ENCODE results near the gene DOK5.

The DOK5 gene

DNA sequence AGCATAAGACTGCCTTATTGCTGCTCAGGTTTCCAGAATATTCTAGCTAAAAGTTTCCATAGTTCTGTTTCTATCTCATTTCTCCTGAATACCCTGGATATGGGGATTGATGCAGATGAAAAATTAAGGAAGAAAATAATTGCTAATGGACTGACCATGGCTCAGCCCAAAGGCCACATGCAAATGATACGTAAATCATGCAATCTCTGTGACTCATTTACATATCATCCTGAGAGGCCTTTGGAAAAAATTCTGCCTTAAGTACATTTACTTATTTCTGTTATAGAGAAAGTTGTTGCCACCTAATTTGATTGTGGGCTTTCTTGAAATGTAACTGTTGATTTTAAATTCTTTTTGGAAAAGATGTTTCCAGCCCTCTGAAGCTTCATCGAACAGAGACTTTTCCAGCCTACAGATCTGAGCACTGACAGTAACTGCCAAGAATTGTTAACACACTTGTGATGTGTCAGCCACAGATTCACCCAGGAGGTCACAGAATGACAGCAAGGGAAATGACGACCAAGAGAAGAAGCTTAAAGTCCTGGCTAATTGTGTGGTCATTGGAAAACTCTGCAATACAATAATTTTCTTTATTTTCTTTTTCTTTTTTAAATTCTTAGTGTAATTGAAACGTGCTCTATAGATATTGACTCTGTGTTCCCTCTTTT, 174.8 kb downstream of the DOK5 start:
- no peak for DNase-seq

DNA sequence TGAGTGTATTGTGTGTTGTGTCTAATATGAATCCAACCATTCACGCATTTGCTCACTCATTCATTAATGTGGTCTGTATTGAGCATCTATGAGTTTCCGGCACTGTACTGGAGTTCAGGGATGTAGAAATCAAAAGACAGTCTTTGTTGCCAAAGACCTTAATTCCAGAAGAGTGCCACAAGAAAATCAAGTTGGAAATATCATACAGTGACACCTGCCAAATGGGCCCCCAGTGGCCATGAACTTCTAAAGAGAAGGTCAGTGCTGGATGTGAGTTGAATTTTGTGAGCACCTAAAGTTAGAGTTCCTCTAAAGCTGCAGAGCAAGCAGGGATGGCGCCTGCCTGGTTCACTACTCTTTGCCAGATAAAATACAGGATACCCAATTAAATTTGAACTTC, 175.9 kb downstream of the DOK5 start:
- no peak for DNase-seq

DNA sequence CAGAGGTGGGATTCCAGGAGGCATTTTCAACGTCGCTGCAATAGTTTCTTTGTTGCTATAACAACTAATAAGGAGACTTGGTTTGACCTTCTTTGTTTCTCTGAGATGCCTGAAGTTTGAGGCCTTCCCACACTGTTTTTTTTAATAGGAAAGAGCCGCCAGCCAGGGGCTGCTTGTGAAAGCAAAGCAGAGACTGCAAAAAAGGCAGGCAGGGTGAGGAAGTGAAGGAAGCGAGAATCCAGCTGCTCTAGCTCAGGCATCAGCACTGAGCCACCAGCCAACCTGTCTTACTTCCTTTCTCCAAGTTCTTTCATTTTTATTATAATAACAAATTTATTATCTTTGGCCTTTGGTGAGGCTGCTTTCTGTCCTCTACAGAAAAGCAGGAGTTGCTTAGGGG, 179.1 kb downstream of the DOK5 start:
- DNase-seq = no peak

DNA sequence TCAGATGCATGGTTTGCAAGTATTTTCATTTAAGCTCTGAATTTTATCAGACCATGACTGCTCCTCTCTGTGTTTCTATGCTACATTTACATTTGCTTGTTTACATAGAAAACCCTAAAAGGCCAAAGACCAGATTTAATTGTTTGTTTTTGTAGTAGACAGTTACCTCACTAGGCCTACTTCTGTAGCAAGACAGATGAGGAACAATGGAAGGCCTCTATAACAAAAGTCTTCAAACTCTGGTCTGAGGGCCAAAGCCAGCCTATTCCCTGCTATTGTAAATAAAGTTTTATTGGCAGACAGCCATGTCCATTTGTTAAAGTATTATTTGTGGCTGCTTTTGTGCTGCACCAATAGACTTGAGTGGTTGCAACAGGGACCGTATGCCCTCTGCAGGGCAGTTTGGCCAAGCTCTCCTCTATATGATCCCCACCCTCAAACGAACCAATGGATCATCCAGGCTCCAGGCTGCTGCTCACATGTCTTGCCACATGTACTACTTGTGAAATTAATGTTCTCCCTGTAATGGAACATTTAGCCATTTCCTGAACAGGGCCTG, 182.0 kb downstream of the DOK5 start:
- no peak for DNase-seq

DNA sequence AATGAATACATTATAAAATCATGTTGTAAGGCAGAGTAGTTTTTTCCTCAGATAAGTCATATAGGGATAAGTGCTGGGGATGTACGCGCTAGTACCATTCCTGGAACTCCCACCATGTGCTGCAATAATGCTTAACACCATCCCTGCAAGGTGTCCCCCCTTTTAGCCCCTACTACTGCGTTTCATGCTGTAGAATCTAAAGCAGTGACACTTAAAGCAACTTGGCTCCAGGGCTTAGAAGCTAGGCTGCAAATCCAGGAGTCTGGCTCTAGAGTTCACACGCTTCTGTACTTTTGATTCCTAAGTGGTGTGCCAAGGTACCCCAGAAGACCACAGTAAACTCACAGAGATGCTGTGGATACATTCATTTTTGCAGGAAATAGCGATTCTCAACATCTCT, 183.1 kb downstream of the DOK5 start:
- no peak for DNase-seq

DNA sequence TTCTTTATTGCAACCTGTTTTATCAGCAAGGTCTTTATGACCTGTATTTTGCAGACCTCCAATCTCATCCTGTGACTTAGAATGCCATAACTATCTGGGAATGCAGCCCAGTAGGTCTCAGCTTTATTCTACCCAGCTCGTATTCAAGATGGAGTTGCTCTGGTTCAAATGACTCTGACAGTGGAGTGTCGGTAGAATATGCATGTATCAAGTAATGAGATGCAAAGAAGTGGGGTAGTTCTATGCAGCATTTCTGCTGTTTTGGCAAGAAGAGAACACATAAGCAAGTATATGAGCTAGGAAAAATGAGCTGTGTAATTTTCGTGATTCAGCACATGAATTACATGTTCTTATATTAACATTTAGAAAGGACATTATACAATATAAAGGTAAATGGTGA, 185.9 kb downstream of the DOK5 start:
- no peak for DNase-seq

DNA sequence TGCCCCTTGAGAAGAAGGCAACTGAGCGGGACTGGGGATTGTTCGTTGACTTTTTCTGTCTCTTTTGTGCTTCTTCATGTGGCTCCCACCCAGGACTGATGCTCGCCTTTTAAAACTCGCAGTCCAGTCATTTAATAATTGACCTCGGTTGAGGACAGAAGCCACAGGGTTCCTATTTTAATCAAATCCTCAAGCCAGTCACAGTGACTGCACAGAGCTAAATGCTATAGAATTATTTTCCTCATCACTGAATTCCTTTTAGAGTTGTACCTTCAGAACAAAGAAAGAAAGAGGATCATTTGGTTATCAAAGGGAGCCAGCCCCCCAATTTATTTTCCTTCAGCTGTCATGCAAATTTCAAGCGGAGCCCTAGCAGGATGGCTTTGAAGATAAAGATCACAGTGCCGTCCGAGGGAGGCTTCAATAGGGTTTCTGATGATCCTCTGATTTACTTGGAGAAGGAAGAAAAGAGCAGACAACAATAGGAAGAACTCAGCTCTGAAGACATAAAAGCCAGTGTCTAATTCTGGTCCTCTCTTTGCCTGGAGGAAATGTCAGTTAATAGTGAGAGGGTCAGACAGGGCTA, 186.6 kb downstream of the DOK5 start:
- no peak for DNase-seq

DNA sequence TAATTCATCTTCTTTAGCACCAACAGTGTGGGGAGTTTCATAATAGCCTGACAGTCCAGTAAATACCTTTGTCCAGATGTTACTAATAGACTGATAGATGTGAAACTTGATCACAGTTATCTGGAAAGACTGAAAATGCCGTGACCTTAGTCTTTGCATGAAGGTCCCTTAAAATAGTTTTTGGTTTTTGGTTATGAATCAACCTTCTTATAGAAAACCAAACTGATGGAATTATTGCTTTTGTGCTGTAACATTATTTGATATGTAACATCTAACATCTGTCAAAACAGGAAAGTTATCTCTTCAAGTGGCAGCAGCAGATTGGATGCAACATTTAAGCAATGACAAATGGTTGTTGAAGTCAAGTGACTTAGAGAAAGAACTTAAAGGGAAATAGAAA, 190.4 kb downstream of the DOK5 start:
- no peak for DNase-seq

DNA sequence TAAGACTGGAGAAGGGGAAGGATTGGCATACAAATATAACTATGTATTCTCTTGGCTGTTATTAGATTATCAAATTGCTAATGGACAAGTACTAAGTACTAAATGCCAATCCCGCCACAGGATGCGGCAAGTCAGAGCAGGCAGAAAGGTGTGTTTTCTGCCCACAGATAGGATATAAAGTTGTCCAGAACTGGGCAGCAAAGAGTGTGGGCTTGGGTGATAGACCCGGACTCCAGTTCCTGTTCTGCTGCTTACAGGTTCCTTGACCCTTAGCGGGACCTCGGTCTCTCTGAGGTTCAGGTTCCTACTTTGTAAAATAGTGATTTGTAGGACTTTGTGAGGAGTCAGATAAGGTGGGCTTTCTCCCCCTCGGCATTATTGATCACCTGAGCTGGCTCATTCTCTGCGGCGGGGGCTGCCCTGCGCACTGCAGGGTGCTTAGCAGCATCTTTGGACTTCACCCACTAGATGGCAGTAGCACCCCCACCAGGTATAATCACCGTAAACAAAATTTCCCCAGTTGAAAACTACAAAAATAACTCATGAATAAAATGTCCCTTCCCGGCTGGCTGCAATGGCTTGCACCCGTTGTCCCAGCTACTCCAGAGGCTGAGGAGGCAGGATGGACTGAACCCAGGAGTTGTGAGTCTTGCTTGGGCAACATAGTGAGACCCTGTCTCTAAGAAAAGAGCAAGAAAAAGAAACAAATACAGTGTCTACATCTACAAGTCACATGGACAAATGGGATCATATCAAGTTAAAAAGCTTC, 193.1 kb downstream of the DOK5 start:
- DNase-seq = peak; percentile 14

DNA sequence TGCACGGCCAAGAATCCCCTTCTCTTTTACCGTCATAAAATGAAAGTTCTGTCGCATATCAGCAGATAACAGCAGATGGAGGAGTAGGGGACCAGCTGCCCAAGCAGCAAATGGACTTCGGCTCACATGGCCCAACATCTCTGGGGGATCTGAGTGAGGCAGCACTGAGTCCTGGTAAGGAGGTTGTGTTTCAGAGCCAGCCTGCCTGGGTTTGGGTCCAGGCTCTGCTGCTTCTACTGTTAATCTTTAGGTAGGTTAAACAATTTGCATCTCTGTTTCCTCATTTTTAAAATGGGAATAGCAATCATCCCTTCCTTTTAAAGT, 193.6 kb downstream of the DOK5 start:
- no peak for DNase-seq

DNA sequence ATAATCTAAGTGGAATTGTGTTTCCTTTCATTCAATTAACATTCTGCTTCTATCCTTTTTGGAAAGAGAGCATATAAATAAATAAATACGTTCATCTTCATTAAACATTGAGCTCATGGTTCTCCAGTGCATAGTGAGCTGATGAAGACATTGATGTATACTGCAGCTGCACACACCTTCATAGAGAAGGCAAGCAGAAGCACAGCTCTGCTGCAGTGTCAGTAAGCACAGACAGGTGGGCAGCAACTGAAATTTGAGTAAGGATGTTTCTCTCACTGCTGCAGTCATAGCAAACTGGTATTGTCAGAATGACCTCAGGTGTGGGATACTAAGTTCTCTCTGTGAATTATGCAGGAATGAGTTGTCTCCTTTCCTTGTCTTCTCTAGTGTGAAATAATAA, 202.9 kb downstream of the DOK5 start:
- DNase-seq = no peak

DNA sequence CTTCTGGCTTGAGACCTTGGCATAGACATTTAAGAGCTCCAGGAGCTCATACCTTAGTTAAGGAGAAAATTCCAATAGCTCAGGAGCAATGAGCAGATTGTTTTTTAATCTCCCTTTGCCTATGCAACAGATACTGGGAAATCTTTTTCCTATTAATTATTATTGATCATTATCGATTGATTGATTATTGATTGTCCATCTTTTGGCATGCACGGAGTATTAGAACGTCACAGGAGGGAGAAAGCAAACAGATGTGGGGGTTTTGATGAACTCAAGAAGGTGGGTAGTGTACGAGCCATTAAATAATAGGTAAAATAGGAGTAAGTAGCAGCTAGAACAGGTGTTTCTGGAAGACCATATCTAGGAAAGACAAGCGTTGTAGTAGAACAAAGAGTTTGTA, 205.0 kb downstream of the DOK5 start:
- no peak for DNase-seq

DNA sequence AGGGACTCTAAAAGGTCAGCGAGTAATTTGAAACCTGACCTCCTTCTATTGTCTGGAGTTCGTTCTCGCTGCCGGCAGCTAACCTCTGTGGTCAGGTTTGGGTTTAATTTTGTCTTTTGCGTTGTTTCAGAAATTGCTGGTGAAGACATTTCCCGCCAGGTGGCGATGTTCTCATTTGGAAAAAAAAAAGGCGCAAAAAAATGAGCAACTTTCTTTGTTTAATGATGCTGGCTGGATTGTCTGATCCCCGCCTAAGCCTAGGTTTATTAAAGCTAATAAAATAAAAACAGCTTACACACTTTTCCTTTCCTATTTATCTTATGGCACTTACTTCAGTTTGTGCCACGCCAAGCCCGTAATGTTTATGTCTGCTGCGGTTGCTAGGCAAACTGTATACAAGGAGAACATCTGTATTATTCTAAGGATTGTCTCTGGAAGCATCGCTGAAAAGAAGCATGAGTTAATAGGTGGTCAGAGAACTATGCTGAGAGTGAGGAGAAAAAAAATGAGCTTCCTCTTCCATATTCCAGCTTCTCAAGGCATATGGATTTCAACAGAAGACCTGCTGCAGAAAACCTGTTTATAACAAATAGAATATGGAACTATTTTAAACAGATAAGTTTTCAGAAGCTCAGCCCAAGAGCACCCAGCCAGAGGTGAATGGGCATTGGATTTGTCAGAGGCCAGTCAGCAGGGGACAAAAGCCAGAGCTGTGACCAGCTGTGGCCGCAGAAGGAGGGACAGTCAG, 205.7 kb downstream of the DOK5 start:
- peak; percentile 0 for DNase-seq

DNA sequence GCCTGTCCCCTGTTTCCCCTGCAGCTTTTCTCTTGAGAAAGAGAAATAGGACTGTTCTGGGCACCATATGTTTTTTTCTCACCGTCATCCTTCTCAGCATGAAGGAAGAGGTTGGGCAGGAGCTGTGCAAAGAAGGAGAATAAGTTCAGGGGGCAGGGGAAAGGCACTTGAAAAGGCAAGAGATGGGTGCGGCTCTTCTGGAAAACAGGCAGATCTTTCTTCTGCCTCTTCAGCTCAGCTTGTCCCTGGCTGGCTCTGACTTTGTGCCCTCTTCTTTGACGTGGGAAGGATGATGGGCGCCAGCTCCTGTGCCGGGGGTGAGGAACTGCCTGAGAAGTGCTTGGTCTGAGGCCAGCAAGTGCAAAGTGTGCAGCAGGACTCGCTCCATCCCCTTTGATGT, 206.5 kb downstream of the DOK5 start:
- no peak for DNase-seq

DNA sequence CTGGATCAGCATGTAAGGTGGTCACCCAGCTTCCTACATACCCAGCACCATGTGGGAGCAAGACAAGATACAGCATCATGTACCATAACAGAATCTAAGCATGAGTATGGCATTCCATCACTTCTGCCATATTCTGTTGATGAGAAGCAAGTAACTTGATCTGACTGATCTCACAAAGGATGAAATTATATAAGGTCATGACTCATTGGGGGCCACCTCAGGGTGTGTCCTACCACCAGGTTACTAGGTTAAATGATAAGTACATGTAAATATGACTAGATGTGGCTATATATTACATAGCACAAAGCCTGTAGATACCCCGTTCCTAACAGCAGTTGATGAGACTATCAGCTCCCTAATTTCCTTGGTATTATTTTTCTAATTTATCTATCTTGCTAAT, 213.1 kb downstream of the DOK5 start:
- no peak for DNase-seq

DNA sequence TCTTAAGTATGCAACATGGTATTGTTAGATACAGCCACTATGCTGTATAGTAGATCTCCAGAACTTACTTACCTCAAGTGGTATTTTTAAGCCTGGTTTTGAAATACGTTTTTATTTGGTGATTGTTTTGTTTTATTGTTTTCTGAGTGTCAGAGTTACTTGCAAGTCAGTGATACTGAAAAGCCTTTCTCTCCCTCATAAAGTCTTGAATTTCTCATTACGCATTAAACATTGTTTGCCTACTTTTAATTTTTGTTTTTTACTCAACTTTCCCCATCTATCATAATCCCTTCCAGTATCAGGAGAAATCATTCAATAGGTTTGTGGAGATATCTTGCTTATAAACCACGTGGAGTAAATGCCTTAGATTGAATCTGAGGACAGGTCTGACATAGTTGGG, 214.9 kb downstream of the DOK5 start:
- no peak for DNase-seq

DNA sequence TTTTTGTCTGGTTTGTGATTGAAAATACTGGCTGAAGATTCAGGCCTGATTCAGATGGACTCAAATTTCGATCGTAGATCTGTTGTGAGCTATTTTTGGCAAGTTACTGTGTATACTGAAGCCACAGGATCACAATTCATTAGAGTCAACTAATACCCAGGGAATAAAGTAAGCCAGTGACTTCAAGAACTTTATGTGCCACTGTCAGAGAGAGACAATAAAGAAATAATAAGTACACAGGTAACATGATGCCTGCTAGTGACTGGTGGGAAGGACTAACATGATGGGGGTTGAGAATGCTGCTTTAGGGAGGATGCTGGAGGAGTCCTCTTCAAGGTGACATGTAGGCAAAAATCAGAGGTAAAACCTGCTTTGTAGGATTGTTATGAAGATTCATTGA, 215.9 kb downstream of the DOK5 start:
- DNase-seq = no peak

DNA sequence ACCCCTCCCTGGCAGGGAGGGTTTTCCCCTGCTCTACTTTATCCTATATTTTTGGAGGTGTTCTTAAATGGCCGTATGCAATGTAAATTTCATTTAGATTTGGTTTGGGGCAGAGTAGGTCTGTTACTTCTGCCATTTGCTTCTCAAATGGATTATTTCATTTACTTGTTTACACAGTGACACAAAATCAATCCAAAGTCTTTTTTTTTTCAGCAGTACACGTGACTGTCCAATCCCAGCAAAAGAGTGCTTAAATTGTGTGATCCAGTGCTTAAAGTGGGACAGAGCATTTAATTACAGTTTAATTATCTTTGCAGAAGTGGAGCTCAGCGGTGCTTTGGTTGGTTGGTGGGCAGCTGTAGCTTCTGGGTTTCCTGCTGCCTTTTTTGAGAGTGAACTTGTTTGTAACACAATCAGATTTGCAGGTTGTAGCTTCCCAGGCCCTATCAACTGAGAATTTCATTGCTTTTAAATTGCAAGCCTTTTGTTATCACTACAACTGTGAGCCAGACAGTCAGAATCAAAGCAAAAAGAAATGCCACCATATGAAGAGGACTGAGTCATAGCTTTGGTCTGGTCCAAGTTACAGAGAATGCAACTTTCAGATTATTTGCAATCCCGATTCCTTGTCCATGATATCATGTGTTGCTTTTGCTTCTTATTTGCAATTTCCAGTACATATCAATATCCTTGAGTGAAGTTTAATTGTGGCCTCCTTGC, 216.9 kb downstream of the DOK5 start:
- no peak for DNase-seq

DNA sequence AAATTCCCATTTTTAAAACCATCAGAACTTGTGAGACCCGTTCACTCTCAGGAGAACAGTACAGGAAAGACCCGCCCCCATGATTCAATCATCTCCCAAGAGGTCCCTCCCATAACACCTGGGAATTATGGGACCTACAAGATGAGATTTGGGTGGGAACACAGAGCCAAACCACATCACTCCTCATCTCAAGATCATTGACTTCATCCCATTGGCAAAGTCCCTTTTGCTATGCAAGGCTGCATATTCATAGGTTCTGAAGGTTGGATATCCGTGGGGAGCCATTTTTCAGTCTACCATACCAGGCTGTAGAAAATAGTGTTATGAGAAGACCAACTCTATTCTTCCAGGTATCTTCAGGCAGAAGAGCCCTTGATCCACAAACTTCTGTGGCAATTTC, 219.1 kb downstream of the DOK5 start:
- no peak for DNase-seq

DNA sequence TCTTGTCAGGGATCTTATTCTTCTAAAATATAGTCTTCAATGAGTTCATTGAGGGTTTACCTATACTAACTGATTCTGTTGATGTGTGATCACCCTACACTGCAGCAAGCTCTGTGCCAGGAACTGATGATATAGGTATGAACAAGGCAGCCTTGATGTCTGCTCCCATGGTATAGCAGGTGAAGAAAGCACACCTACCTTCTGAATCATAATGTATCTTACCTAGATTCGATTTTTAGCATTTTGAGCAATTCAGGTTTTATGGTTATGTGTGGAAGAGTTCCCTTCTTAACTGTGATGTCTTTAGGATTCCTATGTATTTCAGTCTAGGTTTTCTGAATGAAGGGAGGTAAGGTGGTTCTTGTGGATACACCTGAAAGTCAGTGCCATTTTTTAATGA, 223.0 kb downstream of the DOK5 start:
- no peak for DNase-seq

Measured in inflammatory macrophage treated with lipopolysaccharide for 4 hours (primary cell).